ENCODE data around the gene TSEN34. TPM values are rescaled to one million over a fixed set of nuclear protein-coding genes. Genes with fewer than 3 reads are reported as not detected.
"Not testable (repeated sequence)": the region's sequence is repeated elsewhere in the genome, so short reads cannot be mapped to it uniquely, and the experiment has no call there.

TSEN34 gene
- total and polyA plus RNA-seq, 2 donors (not counting 1 experiment from before 2014, with no cell fraction given) = 22.5 to 57.8 TPM

DNA sequence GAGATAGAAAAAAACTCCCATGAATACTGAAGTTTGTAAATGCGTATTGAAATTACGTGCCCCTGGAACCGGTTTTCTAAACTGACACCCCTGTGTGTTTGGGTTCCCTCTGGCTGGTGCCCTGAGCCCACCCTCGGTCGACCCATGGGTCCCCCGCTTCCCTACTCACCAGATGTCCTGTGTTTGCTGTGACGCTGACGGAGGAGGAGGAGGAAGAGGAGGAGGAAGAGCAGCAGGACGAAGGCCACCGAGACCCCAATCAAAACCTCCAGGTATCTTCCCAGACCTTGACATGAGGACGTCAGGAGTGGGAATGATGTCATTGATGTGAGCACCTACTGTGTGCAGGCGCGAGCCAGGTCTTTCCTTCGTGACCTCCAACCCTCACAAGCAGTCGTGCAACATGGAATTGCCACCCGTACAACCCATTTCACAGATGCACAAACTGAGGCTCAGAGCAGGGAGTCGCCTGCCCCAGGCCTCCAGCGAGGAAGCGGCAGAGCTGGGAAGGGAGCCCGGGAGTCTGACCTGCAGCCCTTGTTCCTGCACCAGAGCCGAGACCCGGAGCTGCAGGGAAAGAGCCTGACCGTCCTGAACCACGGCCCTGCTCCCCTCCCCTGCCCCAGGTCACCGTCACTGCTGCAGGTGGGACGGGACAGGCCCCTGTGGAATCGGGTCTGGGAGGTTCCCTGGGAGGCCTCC lies 28.0 kb downstream of the TSEN34 start:
- Histone ChIP-seq H2AFZ (ENCODE audit: low read length) (no peak overlapping the region), H3K4me1 (ENCODE audit: control insufficient read depth, extremely low read depth, insufficient read depth, low read length) (no peaks in the 10 kb centered on the region), H3K27me3 (ENCODE audit: control insufficient read depth, insufficient read depth, low read length) (no peaks in the 10 kb centered on the region), H3K4me3 (replicated peaks in 1 of 4; ENCODE audit: control extremely low read depth in 1 of 4, insufficient read depth in 1 of 4, low read depth in 3 of 4, low read length in 4 of 4) (no peak overlapping the region), H3K4me2 (ENCODE audit: extremely low read depth, insufficient read depth, low read length) (no peak overlapping the region), H3K9me3 (ENCODE audit: control insufficient read depth, insufficient read depth, low read depth, low read length) (no peaks in the 10 kb centered on the region), H3K9ac (ENCODE audit: insufficient read depth, low read length) (no peak overlapping the region), H4K20me1 (ENCODE audit: control insufficient read depth, extremely low read depth, insufficient read depth, low read length) (no peaks in the 10 kb centered on the region), H3K36me3 (ENCODE audit: control insufficient read depth, insufficient read depth, low read length) (peaks cover 3% of the 10 kb centered on the region), H3K79me2 (ENCODE audit: control insufficient read depth, insufficient read depth, low read length) (no peaks in the 10 kb centered on the region), H3K27ac (ENCODE audit: insufficient read depth, low read length) (no peak overlapping the region)
- no peak for TF ChIP-seq EZH2 (IDR thresholded peaks at IDR 0.05; ENCODE audit: low read length, missing control alignments)
- TF ChIP-seq, protein P1, sequence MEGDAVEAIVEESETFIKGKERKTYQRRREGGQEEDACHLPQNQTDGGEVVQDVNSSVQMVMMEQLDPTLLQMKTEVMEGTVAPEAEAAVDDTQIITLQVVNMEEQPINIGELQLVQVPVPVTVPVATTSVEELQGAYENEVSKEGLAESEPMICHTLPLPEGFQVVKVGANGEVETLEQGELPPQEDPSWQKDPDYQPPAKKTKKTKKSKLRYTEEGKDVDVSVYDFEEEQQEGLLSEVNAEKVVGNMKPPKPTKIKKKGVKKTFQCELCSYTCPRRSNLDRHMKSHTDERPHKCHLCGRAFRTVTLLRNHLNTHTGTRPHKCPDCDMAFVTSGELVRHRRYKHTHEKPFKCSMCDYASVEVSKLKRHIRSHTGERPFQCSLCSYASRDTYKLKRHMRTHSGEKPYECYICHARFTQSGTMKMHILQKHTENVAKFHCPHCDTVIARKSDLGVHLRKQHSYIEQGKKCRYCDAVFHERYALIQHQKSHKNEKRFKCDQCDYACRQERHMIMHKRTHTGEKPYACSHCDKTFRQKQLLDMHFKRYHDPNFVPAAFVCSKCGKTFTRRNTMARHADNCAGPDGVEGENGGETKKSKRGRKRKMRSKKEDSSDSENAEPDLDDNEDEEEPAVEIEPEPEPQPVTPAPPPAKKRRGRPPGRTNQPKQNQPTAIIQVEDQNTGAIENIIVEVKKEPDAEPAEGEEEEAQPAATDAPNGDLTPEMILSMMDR (conservative IDR thresholded peaks at IDR 0.05 in 1 of 2, IDR thresholded peaks at IDR 0.05 in 1 of 2; ENCODE audit: low read depth in 1 of 2, low read length in 2 of 2) = no peak
- DNase-seq (ENCODE audit: low read depth in 2 of 2) = no peak

DNA sequence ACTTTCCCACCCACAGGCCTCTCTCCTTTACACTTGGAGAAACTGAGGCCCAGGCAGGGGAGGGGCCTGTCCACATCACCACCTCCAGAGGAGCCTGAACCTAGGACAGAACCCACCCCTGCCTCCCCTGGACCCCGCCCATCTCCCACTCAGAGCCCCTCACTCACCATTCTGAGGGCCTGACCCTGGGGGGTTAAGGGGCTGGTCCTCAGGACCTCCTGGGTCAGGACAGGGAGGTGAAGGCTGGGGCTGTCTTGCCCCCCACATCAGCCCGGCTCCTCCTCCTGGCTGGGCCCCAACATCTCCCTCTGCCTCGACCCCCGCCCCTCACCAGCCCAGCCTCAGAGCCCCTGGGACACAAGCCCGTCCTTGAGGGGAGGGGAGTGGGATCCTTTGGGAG lies 28.6 kb downstream of the TSEN34 start:
- not testable (repeated sequence) for H3K9ac ChIP-seq (ENCODE audit: insufficient read depth, low read length); H4K20me1 ChIP-seq (ENCODE audit: control insufficient read depth, extremely low read depth, insufficient read depth, low read length); H3K4me1 ChIP-seq (ENCODE audit: control insufficient read depth, extremely low read depth, insufficient read depth, low read length); DNase-seq (ENCODE audit: low read depth in 2 of 2); H3K9me3 ChIP-seq (ENCODE audit: control insufficient read depth, insufficient read depth, low read depth, low read length); H3K27ac ChIP-seq (ENCODE audit: insufficient read depth, low read length); H3K79me2 ChIP-seq (ENCODE audit: control insufficient read depth, insufficient read depth, low read length); H3K4me3 ChIP-seq (replicated peaks in 1 of 4; ENCODE audit: control extremely low read depth in 1 of 4, insufficient read depth in 1 of 4, low read depth in 3 of 4, low read length in 4 of 4); H2AFZ ChIP-seq (ENCODE audit: low read length); H3K4me2 ChIP-seq (ENCODE audit: extremely low read depth, insufficient read depth, low read length); H3K27me3 ChIP-seq (ENCODE audit: control insufficient read depth, insufficient read depth, low read length); H3K36me3 ChIP-seq (ENCODE audit: control insufficient read depth, insufficient read depth, low read length)

DNA sequence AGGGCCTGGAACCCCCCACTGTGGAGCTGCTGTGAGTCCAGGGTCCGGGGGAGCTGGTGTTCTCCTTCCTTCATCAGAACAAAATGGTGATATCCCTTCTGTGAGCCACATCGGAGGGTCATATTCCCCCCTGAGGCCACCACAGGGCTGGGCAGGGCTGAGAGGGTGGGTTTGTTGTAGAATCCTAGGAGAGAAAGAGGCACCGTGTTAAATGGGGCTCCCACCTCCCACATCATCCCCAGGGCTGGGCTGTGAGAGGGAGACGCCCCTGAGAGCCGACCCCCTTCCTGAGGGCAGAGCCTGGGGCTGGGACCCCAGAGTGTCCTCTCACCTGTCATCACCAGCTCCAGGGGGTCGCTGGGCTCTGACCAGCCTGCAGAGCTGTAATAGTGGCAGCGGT lies 30.8 kb downstream of the TSEN34 start:
- DNase-seq (ENCODE audit: low read depth in 2 of 2); H3K36me3 ChIP-seq (ENCODE audit: control insufficient read depth, insufficient read depth, low read length); H3K79me2 ChIP-seq (ENCODE audit: control insufficient read depth, insufficient read depth, low read length); H3K4me3 ChIP-seq (replicated peaks in 1 of 4; ENCODE audit: control extremely low read depth in 1 of 4, insufficient read depth in 1 of 4, low read depth in 3 of 4, low read length in 4 of 4); H3K4me2 ChIP-seq (ENCODE audit: extremely low read depth, insufficient read depth, low read length); H3K4me1 ChIP-seq (ENCODE audit: control insufficient read depth, extremely low read depth, insufficient read depth, low read length); H3K27me3 ChIP-seq (ENCODE audit: control insufficient read depth, insufficient read depth, low read length); H3K27ac ChIP-seq (ENCODE audit: insufficient read depth, low read length); H2AFZ ChIP-seq (ENCODE audit: low read length); H4K20me1 ChIP-seq (ENCODE audit: control insufficient read depth, extremely low read depth, insufficient read depth, low read length); H3K9ac ChIP-seq (ENCODE audit: insufficient read depth, low read length); H3K9me3 ChIP-seq (ENCODE audit: control insufficient read depth, insufficient read depth, low read depth, low read length): not testable (repeated sequence)

DNA sequence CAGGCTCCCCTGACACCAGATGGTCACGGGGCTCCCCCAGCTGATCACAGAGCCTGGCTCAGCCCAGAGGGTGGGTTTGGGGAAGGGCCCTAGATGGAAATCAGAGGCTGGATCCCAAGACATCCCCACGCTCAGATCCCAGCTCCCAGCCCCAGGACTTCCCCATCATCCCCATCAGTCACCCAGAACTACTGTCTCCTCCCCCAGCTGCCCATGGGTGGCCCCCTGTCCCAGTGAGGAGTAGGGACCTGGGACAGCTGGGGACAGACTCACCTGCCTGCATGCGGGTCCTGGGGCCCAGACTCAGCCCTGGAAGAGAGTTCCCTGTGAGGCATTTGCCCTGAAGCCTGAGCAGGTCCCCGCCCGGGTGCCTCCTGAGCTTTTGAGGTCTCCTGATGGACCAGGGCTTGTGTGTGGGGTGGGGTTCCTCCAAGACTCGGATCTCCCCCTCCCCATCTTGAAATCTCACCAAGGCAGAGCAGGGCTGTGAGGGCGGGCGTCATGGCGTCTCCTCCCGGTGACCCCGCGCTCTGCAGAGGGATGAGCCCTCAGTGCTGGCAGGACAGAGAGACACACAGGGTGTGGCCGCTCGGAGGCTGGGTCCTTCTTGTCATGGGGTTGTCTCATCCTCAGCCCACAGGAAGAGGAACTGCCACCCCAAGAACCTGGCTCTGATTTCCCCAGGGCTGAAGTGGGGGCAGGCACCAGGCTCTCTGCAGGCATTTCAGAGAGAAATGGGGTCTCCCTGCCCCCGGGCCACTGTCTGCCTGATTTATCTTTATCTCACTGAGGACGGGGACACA lies 31.6 kb downstream of the TSEN34 start, which contains the start of gene LILRB3:
Gene LILRB3, minus strand, starts transcription at position 534 of the 803 bp plus-strand sequence. Its CDS starts 31 bp downstream, at position 503.
- not testable (repeated sequence) for H3K27me3 ChIP-seq (ENCODE audit: control insufficient read depth, insufficient read depth, low read length); H3K9me3 ChIP-seq (ENCODE audit: control insufficient read depth, insufficient read depth, low read depth, low read length); DNase-seq (ENCODE audit: low read depth in 2 of 2); H3K4me1 ChIP-seq (ENCODE audit: control insufficient read depth, extremely low read depth, insufficient read depth, low read length); H3K36me3 ChIP-seq (ENCODE audit: control insufficient read depth, insufficient read depth, low read length); H3K4me2 ChIP-seq (ENCODE audit: extremely low read depth, insufficient read depth, low read length); H2AFZ ChIP-seq (ENCODE audit: low read length); H3K9ac ChIP-seq (ENCODE audit: insufficient read depth, low read length); H3K4me3 ChIP-seq (replicated peaks in 1 of 4; ENCODE audit: control extremely low read depth in 1 of 4, insufficient read depth in 1 of 4, low read depth in 3 of 4, low read length in 4 of 4); H3K79me2 ChIP-seq (ENCODE audit: control insufficient read depth, insufficient read depth, low read length); H3K27ac ChIP-seq (ENCODE audit: insufficient read depth, low read length); H4K20me1 ChIP-seq (ENCODE audit: control insufficient read depth, extremely low read depth, insufficient read depth, low read length)

DNA sequence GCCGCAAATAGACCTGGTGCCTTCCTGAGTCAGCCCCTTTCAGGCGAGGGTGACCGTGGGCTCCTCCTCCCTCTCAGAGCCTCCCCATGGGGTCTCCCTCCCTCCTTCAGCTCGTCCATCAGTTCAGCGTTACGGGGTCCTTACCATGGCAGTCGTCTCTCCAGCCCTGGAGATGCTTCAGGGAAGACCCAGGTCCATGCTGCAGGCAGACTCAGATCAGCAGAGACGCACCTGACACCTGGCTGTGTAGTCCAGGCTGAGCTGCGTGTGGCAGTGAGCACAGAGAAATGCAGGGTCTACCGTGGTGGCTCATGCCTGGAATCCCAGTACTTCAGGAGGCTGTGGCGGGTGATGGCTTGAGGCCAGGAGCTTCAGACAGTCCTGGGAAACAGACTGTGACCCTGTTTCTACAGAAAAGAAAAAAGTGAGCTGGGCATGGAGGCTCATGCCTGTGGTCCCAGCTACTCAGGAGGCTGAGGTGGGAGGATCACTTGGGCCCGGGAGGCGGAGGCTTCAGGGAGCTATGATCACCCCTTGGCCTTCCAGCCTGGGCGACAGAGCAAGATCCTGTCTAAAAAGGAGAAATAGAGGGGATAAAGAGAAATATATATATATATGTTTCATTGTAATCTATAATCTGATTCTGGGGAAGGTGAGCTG lies 32.3 kb downstream of the TSEN34 start:
- H3K79me2 ChIP-seq (ENCODE audit: control insufficient read depth, insufficient read depth, low read length) = not testable (repeated sequence)

More for the DNA sequence above, 32.3 kb downstream of the TSEN34 start:
- H3K36me3 ChIP-seq (ENCODE audit: control insufficient read depth, insufficient read depth, low read length); H3K9ac ChIP-seq (ENCODE audit: insufficient read depth, low read length); H3K4me3 ChIP-seq (replicated peaks in 1 of 4; ENCODE audit: control extremely low read depth in 1 of 4, insufficient read depth in 1 of 4, low read depth in 3 of 4, low read length in 4 of 4); H3K4me2 ChIP-seq (ENCODE audit: extremely low read depth, insufficient read depth, low read length); H3K9me3 ChIP-seq (ENCODE audit: control insufficient read depth, insufficient read depth, low read depth, low read length); H2AFZ ChIP-seq (ENCODE audit: low read length); H3K27ac ChIP-seq (ENCODE audit: insufficient read depth, low read length); H3K4me1 ChIP-seq (ENCODE audit: control insufficient read depth, extremely low read depth, insufficient read depth, low read length); DNase-seq (ENCODE audit: low read depth in 2 of 2); H3K27me3 ChIP-seq (ENCODE audit: control insufficient read depth, insufficient read depth, low read length); H4K20me1 ChIP-seq (ENCODE audit: control insufficient read depth, extremely low read depth, insufficient read depth, low read length): not testable (repeated sequence)

Data from fibroblast of lung (primary cell).